ENCODE results near the gene KCNJ5. TPM values are rescaled to one million over a fixed set of nuclear protein-coding genes. Genes with fewer than 3 reads are reported as not detected.

The KCNJ5 gene
- total RNA-seq, 1 donor from 2014 or later = not detected

- peak overlapping the region; percentile 85 for H3K27ac Mint-ChIP-seq
Observed at GRCh38 chr11:128938156-128938885, 47.2 kb downstream of the KCNJ5 start.

GRCh38 chr11:128939591-128939990, 48.4 kb downstream of the KCNJ5 start:
- Histone ChIP-seq H3K4me1 (peaks cover 15% of the 10 kb centered on the region), H3K4me3 (no peak overlapping the region), H3K36me3 (no peaks in the 10 kb centered on the region), H3K4me2 (no peak overlapping the region), H3K79me2 (ENCODE audit: low read depth) (no peaks in the 10 kb centered on the region), H3K27ac (no peak overlapping the region), H2AFZ (replicated peaks) (no peak overlapping the region), H3F3A (ENCODE audit: low read depth) (no peaks in the 10 kb centered on the region), H3K27me3 (no peaks in the 10 kb centered on the region), H4K20me1 (ENCODE audit: low read depth) (no peaks in the 10 kb centered on the region), H3K9me3 (ENCODE audit: low read depth) (no peaks in the 10 kb centered on the region), H3K9ac (no peak overlapping the region)
- no peaks in the 10 kb centered on the region for H3K9me3 Mint-ChIP-seq
- H3K36me3 Mint-ChIP-seq = no peaks in the 10 kb centered on the region
- no peak for DNase-seq (ENCODE audit: low spot score)
- peaks cover 47% of the 10 kb centered on the region for H3K4me1 Mint-ChIP-seq
- no peak overlapping the region for H3K27ac Mint-ChIP-seq
- no peak for TF ChIP-seq CTCF (IDR thresholded peaks at IDR 0.05)
- H3K4me3 Mint-ChIP-seq = no peak overlapping the region
- peaks cover 13% of the 10 kb centered on the region for H3K27me3 Mint-ChIP-seq (ENCODE audit: insufficient read depth, low read depth)

More at GRCh38 chr11:128938156-128938885, 47.2 kb downstream of the KCNJ5 start:
- H2AFZ ChIP-seq (replicated peaks) = no peak overlapping the region
- no peaks in the 10 kb centered on the region for H3K36me3 ChIP-seq
- H3K27me3 ChIP-seq = no peaks in the 10 kb centered on the region
- H3K27me3 Mint-ChIP-seq (ENCODE audit: insufficient read depth, low read depth) = peaks cover 13% of the 10 kb centered on the region
- H3K4me1 Mint-ChIP-seq = peaks cover 44% of the 10 kb centered on the region
- H3K9me3 ChIP-seq (ENCODE audit: low read depth) = no peaks in the 10 kb centered on the region
- no peaks in the 10 kb centered on the region for H3F3A ChIP-seq (ENCODE audit: low read depth)
- no peaks in the 10 kb centered on the region for H3K36me3 Mint-ChIP-seq
- H3K4me3 Mint-ChIP-seq = no peak overlapping the region
- H3K9ac ChIP-seq = no peak overlapping the region
- DNase-seq (ENCODE audit: low spot score) = no peak
- no peak overlapping the region for H3K4me3 ChIP-seq
- no peak overlapping the region for H3K4me2 ChIP-seq
- no peaks in the 10 kb centered on the region for H3K9me3 Mint-ChIP-seq
- H3K4me1 ChIP-seq = peaks cover 15% of the 10 kb centered on the region
- TF ChIP-seq EZH2phosphoT487 (IDR thresholded peaks at IDR 0.05) (no peak), EZH2 (IDR thresholded peaks at IDR 0.05) (no peak), CTCF (IDR thresholded peaks at IDR 0.05) (no peak)
- H4K20me1 ChIP-seq (ENCODE audit: low read depth) = no peaks in the 10 kb centered on the region
- H3K27ac ChIP-seq = no peak overlapping the region
- H3K79me2 ChIP-seq (ENCODE audit: low read depth) = no peaks in the 10 kb centered on the region

- Histone ChIP-seq H3F3A (ENCODE audit: low read depth) (no peaks in the 10 kb centered on the region), H2AFZ (replicated peaks) (no peak overlapping the region), H3K27ac (no peak overlapping the region), H3K4me1 (peaks cover 15% of the 10 kb centered on the region), H3K9me3 (ENCODE audit: low read depth) (no peaks in the 10 kb centered on the region), H3K4me2 (no peak overlapping the region), H3K36me3 (no peaks in the 10 kb centered on the region), H3K9ac (no peak overlapping the region), H3K4me3 (no peak overlapping the region), H3K79me2 (ENCODE audit: low read depth) (no peaks in the 10 kb centered on the region), H4K20me1 (ENCODE audit: low read depth) (no peaks in the 10 kb centered on the region), H3K27me3 (no peaks in the 10 kb centered on the region)
- peaks cover 46% of the 10 kb centered on the region for H3K4me1 Mint-ChIP-seq
- H3K27ac Mint-ChIP-seq = no peak overlapping the region
- no peaks in the 10 kb centered on the region for H3K9me3 Mint-ChIP-seq
- no peaks in the 10 kb centered on the region for H3K36me3 Mint-ChIP-seq
- peaks cover 13% of the 10 kb centered on the region for H3K27me3 Mint-ChIP-seq (ENCODE audit: insufficient read depth, low read depth)
- TF ChIP-seq CTCF (IDR thresholded peaks at IDR 0.05) (no peak), EZH2phosphoT487 (IDR thresholded peaks at IDR 0.05) (no peak), EZH2 (IDR thresholded peaks at IDR 0.05) (no peak)
- DNase-seq (ENCODE audit: low spot score) = no peak
- H3K4me3 Mint-ChIP-seq = no peak overlapping the region
Observed at GRCh38 chr11:128940156-128940555, 49.0 kb downstream of the KCNJ5 start.
